NT2/D1 (cell line): ENCODE results near the gene PRKG1.

ENCODE experiments used
- SUZ12 ChIP-seq: IDR thresholded peaks from 2 replicates; pipeline ENCODE4 v1.6.1; 2011; ENCODE audit not compliant: insufficient read length, insufficient read depth; ENCODE audit errors: extremely low read depth
- ZNF274 ChIP-seq: IDR thresholded peaks from 2 replicates; pipeline ENCODE4 v1.6.1; 2011; ENCODE audit warnings: mild to moderate bottlenecking, low read depth, low read length

GRCh38 chr10:51685768-51686167 lies 611.5 kb downstream of the PRKG1 start:
- TF ChIP-seq ZNF274 (no peak), SUZ12 (no peak)
